K562 (cell line): ENCODE data around the gene CEND1. TPM values are rescaled to one million over a fixed set of nuclear protein-coding genes. Genes with fewer than 3 reads are reported as not detected.

Experiments
- BHLHE40 ChIP-seq: IDR thresholded peaks from 2 replicates; pipeline ENCODE4 v1.6.1; 2011; ENCODE audit warnings: low read length, improper control_type of control experiment
- CREB1 ChIP-seq, 2 experiments: sonication (generic) in 1 of 2; formaldehyde crosslinking in 1 of 2; IDR thresholded peaks; 2 replicates each; pipeline versions ENCODE4 v1.6.1 to v1.8.0; 2012 to 2022; ENCODE audit warnings: inconsistent platforms in 1 of 2, mild to moderate bottlenecking in 1 of 2, missing genetic modification reagents in 1 of 2, moderate library complexity in 1 of 2
- ETV6 ChIP-seq, 3 experiments: fragments of 150-350 bp in 1 of 3; sonication (generic) in 1 of 3; formaldehyde crosslinking in 1 of 3; IDR thresholded peaks; 2 replicates each; pipeline versions ENCODE4 v1.6.1 to v1.8.0; 2014 to 2022; ENCODE audit warnings: borderline replicate concordance in 2 of 3, low read depth in 2 of 3, antibody characterized with exemption in 1 of 3, low read length in 1 of 3, mild to moderate bottlenecking in 1 of 3, missing genetic modification reagents in 1 of 3
- FOXP1 ChIP-seq: sonication (generic); formaldehyde crosslinking; IDR thresholded peaks from 2 replicates; pipeline ENCODE4 v1.8.0; 2022; ENCODE audit warnings: mild to moderate bottlenecking, missing genetic modification reagents
- GABPA ChIP-seq: fragments of 200-800 bp; sonication (Bioruptor generic); conservative IDR thresholded peaks from 2 replicates; pipeline ENCODE4 v1.6.1; 2016; ENCODE audit warnings: low read depth, missing genetic modification characterization, missing compliant biosample characterization
- MAZ ChIP-seq, 2 experiments: fragments of 450-650 bp in 1 of 2; sonication (generic) in 1 of 2; formaldehyde crosslinking; IDR thresholded peaks in 1 of 2; conservative IDR thresholded peaks in 1 of 2; 2 replicates each; pipeline versions ENCODE4 v1.4.0 to v1.5.0; 2020; ENCODE audit warnings: mild to moderate bottlenecking in 1 of 2, missing genetic modification reagents in 1 of 2
- MTA1 ChIP-seq: fragments of 450-650 bp; IDR thresholded peaks from 2 replicates; pipeline ENCODE4 v1.6.1; 2017; ENCODE audit warnings: borderline replicate concordance
- THRB ChIP-seq: fragments of 450-650 bp; formaldehyde crosslinking; conservative IDR thresholded peaks from 2 replicates; pipeline ENCODE4 v1.4.0; 2022; ENCODE audit warnings: mild to moderate bottlenecking, missing genetic modification characterization
- ZNF384 ChIP-seq: IDR thresholded peaks from 2 replicates; pipeline ENCODE4 v1.6.1; 2012; ENCODE audit warnings: low read depth, low read length, improper control_type of control experiment
- ZNF395 ChIP-seq: fragments of 200-800 bp; sonication (Bioruptor generic); IDR thresholded peaks from 2 replicates; pipeline ENCODE4 v1.6.1; 2017; ENCODE audit warnings: missing genetic modification characterization, missing compliant biosample characterization
- ZNF696 ChIP-seq: fragments of 250-450 bp; sonication (Bioruptor Pico); conservative IDR thresholded peaks from 2 replicates; pipeline ENCODE4 v1.4.0; 2020; ENCODE audit warnings: mild to moderate bottlenecking, moderate library complexity
- polyA plus RNA-seq, 8 experiments: library from polyadenylated mRNA; depleted of rRNA in 4 of 8; stranded (reverse) in 5 of 8; unstranded in 3 of 8; fragments of >200 nt; fragmentation: Nextera tagmentation in 2 of 8; fragmentation: Illumina TruSeq in 1 of 8; extraction: Ambion mirVana in 2 of 8; extraction: Trizol in 1 of 8; gene quantifications; 2 replicates each; pipeline versions ENCODE4 v1.2.1 to v1.2.3, GENCODE V29; 2011 to 2014; ENCODE audit warnings: inconsistent platforms in 1 of 8, missing spikeins in 1 of 8
- total RNA-seq, 7 experiments: library from RNA; depleted of rRNA in 6 of 7; stranded (reverse); fragments of >200 nt in 6 of 7; fragmentation: Illumina TruSeq in 2 of 7; extraction: Trizol in 2 of 7; gene quantifications; 2 replicates each; pipeline versions ENCODE4 v1.2.1 to v1.2.3, GENCODE V29; 2011 to 2021; ENCODE audit warnings: low replicate concordance in 1 of 7
- TF ChIP-seq, protein P1 (sequence below), 3 experiments: IDR thresholded peaks in 2 of 3; conservative IDR thresholded peaks in 1 of 3; 2 replicates each; pipeline ENCODE4 v1.5.1; 2011 to 2012; ENCODE audit warnings: low read length in 3 of 3, mild to moderate bottlenecking in 3 of 3, control low read depth in 2 of 3, improper control_type of control experiment in 1 of 3, inconsistent platforms in 1 of 3, low read depth in 1 of 3, mixed read lengths in 1 of 3, moderate library complexity in 1 of 3; ENCODE audit not compliant: insufficient read depth in 2 of 3
- TF ChIP-seq, protein P2 (sequence below): fragments of 250-450 bp; sonication (Bioruptor Pico); IDR thresholded peaks from 2 replicates; pipeline ENCODE4 v1.8.0; 2022; ENCODE audit warnings: moderate library complexity, mild to moderate bottlenecking, inconsistent platforms

Gene CEND1
- total and polyA plus RNA-seq, 9 of the 15 experiments (the other 6 are each of a cell fraction or from before 2014, with no cell fraction given), result 0.13 to 0.18 (median 0.16) TPM; not detected in 6

GRCh38 chr11:798093-798713, 8.3 kb upstream of the CEND1 start, which contains the start of gene SLC25A22 (continued):
- TF ChIP-seq ZNF395 (CRISPR knock-in tag) (peak; percentile 68; the same call in 1 of the 2 replicates), ZNF384 (0 out of 2 replicates have a peak, but pooled peaks have one; percentile 12), BHLHE40 (peak; percentile 20; the same call in 1 of the 2 replicates), GABPA (tag) (no peak; the same call in 1 of the 2 replicates), ZNF696 (CRISPR knock-in tag) (no peak), THRB (CRISPR knock-in tag) (no peak), CREB1 (IDR thresholded peaks at IDR 0.05) (no peak), CREB1 (CRISPR knock-in tag; IDR thresholded peaks at IDR 0.05) (0 out of 2 replicates have a peak, but pooled peaks have one; percentile 11), FOXP1 (CRISPR knock-in tag) (peak; percentile 59; the same call in 1 of the 2 replicates), ETV6 (IDR thresholded peaks at IDR 0.05; ENCODE audit: borderline replicate concordance in 1 of 2, low read depth in 2 of 2, low read length in 1 of 2) (no peak), ETV6 (CRISPR knock-in tag; IDR thresholded peaks at IDR 0.05; ENCODE audit: borderline replicate concordance) (0 out of 2 replicates have a peak, but pooled peaks have one; percentile 13), MTA1 (0 out of 2 replicates have a peak, but pooled peaks have one; percentile 26), MAZ (CRISPR knock-in tag; conservative IDR thresholded peaks at IDR 0.05 in 1 of 2, IDR thresholded peaks at IDR 0.05 in 1 of 2) (peak in 1 of 2 experiments; percentile 27; a peak in 1 of 4 replicates)
- TF ChIP-seq, protein P1, sequence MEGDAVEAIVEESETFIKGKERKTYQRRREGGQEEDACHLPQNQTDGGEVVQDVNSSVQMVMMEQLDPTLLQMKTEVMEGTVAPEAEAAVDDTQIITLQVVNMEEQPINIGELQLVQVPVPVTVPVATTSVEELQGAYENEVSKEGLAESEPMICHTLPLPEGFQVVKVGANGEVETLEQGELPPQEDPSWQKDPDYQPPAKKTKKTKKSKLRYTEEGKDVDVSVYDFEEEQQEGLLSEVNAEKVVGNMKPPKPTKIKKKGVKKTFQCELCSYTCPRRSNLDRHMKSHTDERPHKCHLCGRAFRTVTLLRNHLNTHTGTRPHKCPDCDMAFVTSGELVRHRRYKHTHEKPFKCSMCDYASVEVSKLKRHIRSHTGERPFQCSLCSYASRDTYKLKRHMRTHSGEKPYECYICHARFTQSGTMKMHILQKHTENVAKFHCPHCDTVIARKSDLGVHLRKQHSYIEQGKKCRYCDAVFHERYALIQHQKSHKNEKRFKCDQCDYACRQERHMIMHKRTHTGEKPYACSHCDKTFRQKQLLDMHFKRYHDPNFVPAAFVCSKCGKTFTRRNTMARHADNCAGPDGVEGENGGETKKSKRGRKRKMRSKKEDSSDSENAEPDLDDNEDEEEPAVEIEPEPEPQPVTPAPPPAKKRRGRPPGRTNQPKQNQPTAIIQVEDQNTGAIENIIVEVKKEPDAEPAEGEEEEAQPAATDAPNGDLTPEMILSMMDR (IDR thresholded peaks at IDR 0.05 in 2 of 3, conservative IDR thresholded peaks at IDR 0.05 in 1 of 3; ENCODE audit: insufficient read depth in 2 of 3, low read depth in 1 of 3, low read length in 3 of 3), result peak; percentile 69 to 94 (median 83)
- TF ChIP-seq, protein P2, sequence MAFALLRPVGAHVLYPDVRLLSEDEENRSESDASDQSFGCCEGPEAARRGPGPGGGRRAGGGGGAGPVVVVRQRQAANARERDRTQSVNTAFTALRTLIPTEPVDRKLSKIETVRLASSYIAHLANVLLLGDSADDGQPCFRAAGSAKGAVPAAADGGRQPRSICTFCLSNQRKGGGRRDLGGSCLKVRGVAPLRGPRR (CRISPR knock-in tag), result no peak
